Fibroblast of villous mesenchyme (primary cell): ENCODE data around the gene PPP6R3. TPM values are rescaled to one million over a fixed set of nuclear protein-coding genes. Genes with fewer than 3 reads are reported as not detected.

Experiments
- DNase-seq: peaks from one replicate; pipeline ENCODE4 v3.0.0-alpha.2; 2010; ENCODE audit warnings: low read depth
- H3K4me3 ChIP-seq: 2 replicates; pipeline ENCODE4 v1.5.1; 2011; ENCODE audit warnings: low read depth, mild to moderate bottlenecking, low read length
- total RNA-seq: library from RNA; depleted of rRNA; stranded (reverse); fragments of >200 nt; gene quantifications from 2 replicates; pipeline ENCODE4 v1.2.3, GENCODE V29; 2012
- TF ChIP-seq, protein P1 (sequence below): IDR thresholded peaks from 2 replicates; pipeline ENCODE4 v1.5.1; 2012; ENCODE audit warnings: low read depth, mild to moderate bottlenecking, low read length; ENCODE audit not compliant: insufficient read depth

The PPP6R3 gene
- total RNA-seq, 1 donor: 218 TPM

DNA sequence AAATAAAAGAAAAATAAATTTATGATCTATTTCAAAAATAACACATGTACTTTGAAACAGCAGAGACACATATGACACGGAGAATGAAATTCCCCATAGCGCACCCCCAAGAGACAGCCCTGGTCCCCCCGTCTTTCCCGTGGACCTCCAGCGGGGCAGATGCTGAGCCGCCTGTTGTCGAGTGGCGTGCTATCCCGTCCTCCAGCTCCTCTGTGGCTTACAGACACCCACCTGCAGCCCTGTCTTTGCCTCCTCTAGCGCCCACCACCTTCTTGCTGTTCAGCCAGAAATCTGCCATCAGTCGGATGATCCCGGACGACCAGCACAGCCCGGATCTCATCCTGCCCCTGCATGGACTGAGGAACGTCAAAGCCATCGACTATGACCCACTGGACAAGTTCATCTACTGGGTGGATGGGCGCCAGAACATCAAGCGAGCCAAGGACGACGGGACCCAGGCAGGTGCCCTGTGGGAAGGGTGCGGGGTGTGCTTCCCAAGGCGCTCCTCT, 44.4 kb upstream of the PPP6R3 start:
- DNase-seq: no peak
- TF ChIP-seq, protein P1, sequence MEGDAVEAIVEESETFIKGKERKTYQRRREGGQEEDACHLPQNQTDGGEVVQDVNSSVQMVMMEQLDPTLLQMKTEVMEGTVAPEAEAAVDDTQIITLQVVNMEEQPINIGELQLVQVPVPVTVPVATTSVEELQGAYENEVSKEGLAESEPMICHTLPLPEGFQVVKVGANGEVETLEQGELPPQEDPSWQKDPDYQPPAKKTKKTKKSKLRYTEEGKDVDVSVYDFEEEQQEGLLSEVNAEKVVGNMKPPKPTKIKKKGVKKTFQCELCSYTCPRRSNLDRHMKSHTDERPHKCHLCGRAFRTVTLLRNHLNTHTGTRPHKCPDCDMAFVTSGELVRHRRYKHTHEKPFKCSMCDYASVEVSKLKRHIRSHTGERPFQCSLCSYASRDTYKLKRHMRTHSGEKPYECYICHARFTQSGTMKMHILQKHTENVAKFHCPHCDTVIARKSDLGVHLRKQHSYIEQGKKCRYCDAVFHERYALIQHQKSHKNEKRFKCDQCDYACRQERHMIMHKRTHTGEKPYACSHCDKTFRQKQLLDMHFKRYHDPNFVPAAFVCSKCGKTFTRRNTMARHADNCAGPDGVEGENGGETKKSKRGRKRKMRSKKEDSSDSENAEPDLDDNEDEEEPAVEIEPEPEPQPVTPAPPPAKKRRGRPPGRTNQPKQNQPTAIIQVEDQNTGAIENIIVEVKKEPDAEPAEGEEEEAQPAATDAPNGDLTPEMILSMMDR: no peak
- H3K4me3 ChIP-seq: no peak overlapping the region

DNA sequence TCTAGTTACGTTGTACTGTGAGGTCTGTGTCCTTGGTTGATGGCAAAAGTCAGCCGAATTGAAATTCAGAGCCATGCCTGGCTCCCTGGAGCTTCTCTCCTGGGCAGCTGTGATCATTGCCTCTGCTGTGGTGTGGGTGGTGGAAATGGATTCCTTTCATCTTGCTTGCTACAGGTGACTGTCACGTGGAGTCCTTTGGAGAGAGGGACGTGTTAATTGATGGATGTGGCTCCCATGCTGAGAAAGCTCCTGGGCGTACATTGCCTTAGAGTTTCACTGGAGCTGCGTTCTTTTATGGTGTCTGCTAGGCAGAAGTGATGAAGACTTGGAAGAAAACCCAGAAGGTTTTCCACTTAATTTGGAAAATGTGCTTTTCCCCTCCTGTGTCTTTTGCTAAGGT, 41.9 kb upstream of the PPP6R3 start:
- DNase-seq: no peak
- TF ChIP-seq, protein P1: no peak

DNA sequence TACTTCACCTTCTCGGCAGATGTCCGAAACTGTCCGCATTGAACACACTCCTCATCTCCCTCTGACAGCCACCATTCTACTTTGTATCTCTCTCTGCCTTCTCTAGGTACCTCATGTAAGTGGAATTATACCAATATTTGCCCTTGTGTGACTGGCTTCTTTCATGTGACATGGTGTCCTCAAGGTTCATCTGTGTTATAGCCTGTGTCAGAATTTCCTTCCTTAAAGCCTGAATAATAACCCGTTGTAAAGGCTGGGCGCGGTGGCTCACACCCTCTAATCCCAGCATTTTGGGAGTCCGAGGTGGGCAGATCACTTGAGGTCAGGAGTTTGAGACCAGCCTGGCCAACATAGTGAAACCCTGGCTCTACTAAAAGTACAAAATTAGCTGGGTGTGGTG, 40.4 kb upstream of the PPP6R3 start:
- TF ChIP-seq, protein P1: no peak
- H3K4me3 ChIP-seq: no peak overlapping the region
- DNase-seq: no peak

More for the DNA sequence above, 41.9 kb upstream of the PPP6R3 start:
- no peak overlapping the region for H3K4me3 ChIP-seq

DNA sequence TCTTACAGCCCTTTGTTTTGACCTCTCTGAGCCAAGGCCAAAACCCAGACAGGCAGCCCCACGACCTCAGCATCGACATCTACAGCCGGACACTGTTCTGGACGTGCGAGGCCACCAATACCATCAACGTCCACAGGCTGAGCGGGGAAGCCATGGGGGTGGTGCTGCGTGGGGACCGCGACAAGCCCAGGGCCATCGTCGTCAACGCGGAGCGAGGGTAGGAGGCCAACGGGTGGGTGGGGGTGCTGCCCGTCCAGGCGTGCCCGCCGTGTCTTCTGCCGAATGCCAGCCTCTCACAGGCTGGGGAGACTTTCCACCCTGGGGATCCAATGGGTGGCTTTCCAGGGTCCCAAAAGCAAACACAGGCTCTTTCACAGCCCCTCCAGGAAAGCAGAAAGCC, 37.1 kb upstream of the PPP6R3 start:
- DNase-seq: no peak
- H3K4me3 ChIP-seq: no peak overlapping the region
- TF ChIP-seq, protein P1: no peak

DNA sequence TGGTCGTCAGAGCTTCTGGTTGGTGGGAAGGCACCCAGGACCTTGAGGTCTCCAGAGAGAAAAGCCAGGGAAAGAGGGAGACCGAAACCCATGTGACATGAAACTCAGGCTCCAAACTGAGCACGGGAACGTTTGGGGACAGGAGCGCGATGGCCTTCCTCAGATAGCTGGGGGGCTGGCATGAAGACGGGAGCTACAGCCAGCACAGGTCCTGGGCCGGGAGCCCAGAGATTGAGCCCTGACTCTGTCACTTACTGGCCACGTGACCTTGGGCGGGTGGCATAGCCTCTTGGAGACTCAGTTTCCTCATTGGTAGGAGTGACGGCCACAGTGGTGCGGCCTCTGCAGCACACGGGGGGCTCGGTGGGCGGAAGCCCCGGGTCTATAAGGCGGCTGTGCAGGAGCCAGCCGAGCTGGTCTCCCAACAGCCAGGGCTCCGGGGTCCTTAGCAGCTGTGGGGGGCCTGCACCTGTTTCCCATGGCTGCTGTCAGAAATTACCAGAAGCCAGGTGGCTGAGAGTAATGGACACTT, 36.4 kb upstream of the PPP6R3 start:
- TF ChIP-seq, protein P1: no peak

DNA sequence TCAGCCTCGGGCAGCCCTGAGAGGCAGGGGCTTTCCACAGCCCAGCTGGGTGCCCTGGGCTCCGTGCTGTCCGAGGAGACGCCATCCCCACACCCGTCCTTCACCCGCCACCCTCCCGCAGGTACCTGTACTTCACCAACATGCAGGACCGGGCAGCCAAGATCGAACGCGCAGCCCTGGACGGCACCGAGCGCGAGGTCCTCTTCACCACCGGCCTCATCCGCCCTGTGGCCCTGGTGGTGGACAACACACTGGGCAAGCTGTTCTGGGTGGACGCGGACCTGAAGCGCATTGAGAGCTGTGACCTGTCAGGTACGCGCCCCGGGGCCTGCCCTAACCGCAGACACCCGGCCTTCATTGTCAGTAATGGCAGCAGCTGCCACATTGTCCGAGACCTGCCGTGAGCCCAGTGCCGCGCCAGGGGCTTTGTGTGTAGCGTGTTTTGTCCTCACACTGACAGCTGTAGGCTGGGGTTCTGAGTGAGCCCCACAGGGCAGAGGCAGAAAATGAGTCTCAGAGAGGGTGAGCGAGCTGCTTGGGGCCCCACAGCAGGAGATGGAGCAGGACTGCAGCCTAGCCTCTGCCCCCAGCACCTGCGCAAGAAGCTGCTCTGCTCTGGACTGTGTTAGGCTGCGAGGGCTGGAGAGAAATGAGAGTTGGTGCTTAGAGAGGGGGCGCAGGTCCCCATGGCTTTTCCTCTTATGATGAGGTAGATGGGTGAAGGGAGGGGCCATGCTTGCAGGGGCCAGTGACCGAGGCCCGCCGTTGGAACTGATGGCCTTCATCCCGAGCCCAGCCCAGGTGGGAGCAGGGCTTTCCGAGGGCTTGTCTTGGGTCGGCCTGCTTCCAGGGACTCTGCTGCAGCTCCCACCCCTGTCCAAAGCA, 35.3 kb upstream of the PPP6R3 start:
- DNase-seq: no peak
- TF ChIP-seq, protein P1: no peak

More for the DNA sequence above, 36.4 kb upstream of the PPP6R3 start:
- DNase-seq: no peak
- H3K4me3 ChIP-seq: no peak overlapping the region

More for the DNA sequence above, 35.3 kb upstream of the PPP6R3 start:
- no peak overlapping the region for H3K4me3 ChIP-seq
